Peyer's patch (tissue), 4 donors: Measurements from ENCODE around the gene DGCR8.

Source experiments
- CTCF ChIP-seq, 6 experiments: fragments of 450-650 bp in 4 of 6; fragments of 200-600 bp in 2 of 6; sonication (generic) in 1 of 6; IDR thresholded peaks; one replicate each; pipeline ENCODE4 v1.5.1; 2017 to 2019; ENCODE audit warnings: antibody characterized with exemption in 6 of 6, mild to moderate bottlenecking in 3 of 6, moderate library complexity in 1 of 6
- POLR2A ChIP-seq, 2 donors: fragments of 450-650 bp; IDR thresholded peaks; one replicate each; pipeline ENCODE4 v1.5.1; 2017; ENCODE audit warnings: antibody characterized with exemption in 2 of 2, mild to moderate bottlenecking in 2 of 2, moderate library complexity in 2 of 2

- TF ChIP-seq CTCF (IDR thresholded peaks at IDR 0.05) (no peak), POLR2A (IDR thresholded peaks at IDR 0.05) (no peak)
Measured at GRCh38 chr22:20154602-20155187, 74.7 kb downstream of the DGCR8 start.
